Ecto neural progenitor cell (in vitro differentiated cells): ENCODE results near the gene EVX2.

Experiments
- DNase-seq: peaks from one replicate; pipeline ENCODE4 v3.0.0-alpha.2; 2018; ENCODE audit warnings: low spot score

EVX2 gene

GRCh38 chr2:176107731-176108181 is 24.0 kb upstream of the EVX2 start:
- no peak for DNase-seq

- no peak for DNase-seq
These were observed 23.1 kb upstream of the EVX2 start, which contains the start of gene HOXD11 for GRCh38 chr2:176106581-176107539. Gene HOXD11 (plus strand): TSS chr2:176107280. CDS start chr2:176107356, 76 bp downstream.

- no peak for DNase-seq
These were observed 22.2 kb upstream of the EVX2 start for GRCh38 chr2:176105730-176106580.

GRCh38 chr2:176105078-176105729 is 21.4 kb upstream of the EVX2 start:
- no peak for DNase-seq

GRCh38 chr2:176104316-176105077 is 20.7 kb upstream of the EVX2 start:
- no peak for DNase-seq

- DNase-seq, result no peak
These were observed 20.1 kb upstream of the EVX2 start for GRCh38 chr2:176103742-176104315.

GRCh38 chr2:176103194-176103593 is 19.4 kb upstream of the EVX2 start:
- DNase-seq, result no peak

GRCh38 chr2:176102309-176102866 is 18.6 kb upstream of the EVX2 start:
- DNase-seq, result no peak

- no peak for DNase-seq
These were observed 18.1 kb upstream of the EVX2 start for GRCh38 chr2:176101842-176102241.

- no peak for DNase-seq
These were observed 17.6 kb upstream of the EVX2 start for GRCh38 chr2:176101216-176101830.

GRCh38 chr2:176100547-176101140 is 16.9 kb upstream of the EVX2 start:
- no peak for DNase-seq

- DNase-seq, result no peak
These were observed 16.2 kb upstream of the EVX2 start, which contains the start of gene HOXD12 for GRCh38 chr2:176099728-176100546. Gene HOXD12 (plus strand): TSS chr2:176099795. CDS start chr2:176099802, 7 bp downstream.

GRCh38 chr2:176099159-176099727 is 15.5 kb upstream of the EVX2 start:
- no peak for DNase-seq

GRCh38 chr2:176098366-176099158 is 14.8 kb upstream of the EVX2 start:
- DNase-seq, result no peak

GRCh38 chr2:176097820-176098365 is 14.1 kb upstream of the EVX2 start:
- no peak for DNase-seq

- DNase-seq, result no peak
These were observed 13.4 kb upstream of the EVX2 start for GRCh38 chr2:176096986-176097819.
